UCSD-AML1 (cell line): ENCODE results near the gene ZBED4.

Source experiments
- DNase-seq: peaks from one replicate; lab custom pipeline; 2025; ENCODE audit not compliant: unreplicated experiment; lab: John Stamatoyannopoulos, UW

The ZBED4 gene

GRCh38 chr22:49825944-49826602 is 27.6 kb upstream of the ZBED4 start:
- peak; percentile 42 for DNase-seq

GRCh38 chr22:49826603-49827270 is 26.9 kb upstream of the ZBED4 start:
- DNase-seq, result no peak

- no peak for DNase-seq
These were observed 26.3 kb upstream of the ZBED4 start for GRCh38 chr22:49827271-49827852.

GRCh38 chr22:49827853-49828598 is 25.6 kb upstream of the ZBED4 start, which contains the start of gene BRD1:
Gene BRD1 (minus strand): TSS chr22:49827873. CDS start chr22:49824317, 3,556 bp downstream.
- DNase-seq, result peak; percentile 73

GRCh38 chr22:49828599-49828965 is 25.1 kb upstream of the ZBED4 start:
- no peak for DNase-seq

GRCh38 chr22:49829044-49829853 is 24.4 kb upstream of the ZBED4 start:
- no peak for DNase-seq

- no peak for DNase-seq
These were observed 20.2 kb upstream of the ZBED4 start for GRCh38 chr22:49833340-49834007.

GRCh38 chr22:49838771-49839717 is 14.6 kb upstream of the ZBED4 start:
- DNase-seq, result peak; percentile 52

GRCh38 chr22:49845241-49845640 is 8.4 kb upstream of the ZBED4 start:
- DNase-seq, result no peak

- no peak for DNase-seq
These were observed 7.8 kb upstream of the ZBED4 start for GRCh38 chr22:49845666-49846459.

- peak; percentile 50 for DNase-seq
These were observed 5.6 kb upstream of the ZBED4 start for GRCh38 chr22:49847751-49848689.

GRCh38 chr22:49848690-49849160 is 4.9 kb upstream of the ZBED4 start:
- no peak for DNase-seq

- peak; percentile 53 for DNase-seq
These were observed 4.3 kb upstream of the ZBED4 start for GRCh38 chr22:49849161-49850020.

- no peak for DNase-seq
These were observed 3.4 kb upstream of the ZBED4 start for GRCh38 chr22:49850021-49850911.
